Measurements from ENCODE around the gene IRAK3. TPM values are rescaled to one million over a fixed set of nuclear protein-coding genes. Genes with fewer than 3 reads are reported as not detected.

Gene IRAK3
- total RNA-seq, 1 experiment from 2014 or later: 0.12 TPM

- Histone ChIP-seq H3K4me2 (ENCODE audit: low read length) (no peak overlapping the region), H4K20me1 (ENCODE audit: insufficient read depth) (no peaks in the 10 kb centered on the region), H3K27me3 (ENCODE audit: insufficient read depth, low read length) (no peaks in the 10 kb centered on the region), H3K4me1 (ENCODE audit: control insufficient read depth in 1 of 2, insufficient read depth in 2 of 2, low read length in 2 of 2) (no peaks in the 10 kb centered on the region), H2AFZ (ENCODE audit: low read depth, low read length, poor library complexity, severe bottlenecking) (no peak overlapping the region), H3K79me2 (ENCODE audit: insufficient read depth, low read length) (no peaks in the 10 kb centered on the region), H3K4me3 (replicated peaks in 1 of 2; ENCODE audit: low read depth in 1 of 2, low read length in 2 of 2) (no peak overlapping the region), H3K9me2 (ENCODE audit: insufficient read depth) (no peaks in the 10 kb centered on the region), H3K9me3 (ENCODE audit: control insufficient read depth in 1 of 2, insufficient read depth in 1 of 2, low read depth in 1 of 2, low read length in 2 of 2) (no peaks in the 10 kb centered on the region), H3K36me3 (ENCODE audit: control insufficient read depth in 1 of 2, insufficient read depth in 2 of 2, low read length in 2 of 2) (no peaks in the 10 kb centered on the region), H3K27ac (ENCODE audit: low read depth, low read length) (no peak overlapping the region), H3K9ac (ENCODE audit: low read length) (no peak overlapping the region)
- ATAC-seq (no peak), DNase-seq (ENCODE audit: low read depth, low spot score) (no peak)
- no TSS peak for BruUV-seq (replicated peaks)
- ChIA-PET CTCF (no interaction called here), RAD21 (ENCODE audit: low non-redundant PET in 1 of 2, low total read pairs in 2 of 2, uncharacterized antibody in 2 of 2, unreplicated experiment in 2 of 2) (no interaction called here), POLR2A (interaction anchor here (0.8 kb wide), 1 partner anchor 18 kb away, joined by 3 read pairs; the partner anchor contains the start of gene TMBIM4)
- no peak for TF ChIP-seq CEBPB (IDR thresholded peaks at IDR 0.05; ENCODE audit: low read depth)
- no peak for TF ChIP-seq CBX3 (IDR thresholded peaks at IDR 0.05; ENCODE audit: low read depth)
- no peak for TF ChIP-seq SRF (IDR thresholded peaks at IDR 0.05; ENCODE audit: low read depth)
- intact Hi-C loops (cut with micrococcal nuclease): no loop called here
Measured at GRCh38 chr12:66187036-66187435, 2.0 kb upstream of the IRAK3 start.

GRCh38 chr12:66187821-66188220 is 1.2 kb upstream of the IRAK3 start:
- H3K9me3 ChIP-seq (ENCODE audit: control insufficient read depth in 1 of 2, insufficient read depth in 1 of 2, low read depth in 1 of 2, low read length in 2 of 2): no peaks in the 10 kb centered on the region
- no peak overlapping the region for H2AFZ ChIP-seq (ENCODE audit: low read depth, low read length, poor library complexity, severe bottlenecking)
- DNase-seq (ENCODE audit: low read depth, low spot score) (no peak), ATAC-seq (no peak)
- H3K4me2 ChIP-seq (ENCODE audit: low read length): no peak overlapping the region
- H3K27me3 ChIP-seq (ENCODE audit: insufficient read depth, low read length): no peaks in the 10 kb centered on the region
- ChIA-PET CTCF (no interaction called here), RAD21 (ENCODE audit: low non-redundant PET in 1 of 2, low total read pairs in 2 of 2, uncharacterized antibody in 2 of 2, unreplicated experiment in 2 of 2) (no interaction called here), POLR2A (no interaction called here)
- H3K27ac ChIP-seq (ENCODE audit: low read depth, low read length): no peak overlapping the region
- no peaks in the 10 kb centered on the region; the same call in 1 of the 2 replicates for H3K9me2 ChIP-seq (ENCODE audit: insufficient read depth)
- H3K79me2 ChIP-seq (ENCODE audit: insufficient read depth, low read length): no peaks in the 10 kb centered on the region
- TF ChIP-seq JUND (IDR thresholded peaks at IDR 0.05) (no peak), POLR2A (IDR thresholded peaks at IDR 0.05; ENCODE audit: borderline replicate concordance, extremely low read depth, insufficient read depth, insufficient read length) (no peak), REST (IDR thresholded peaks at IDR 0.05; ENCODE audit: low read depth) (no peak), ATF3 (IDR thresholded peaks at IDR 0.05) (no peak), ZFX (IDR thresholded peaks at IDR 0.05) (no peak), ZNF274 (IDR thresholded peaks at IDR 0.05; ENCODE audit: low read depth, low read length) (no peak), CEBPB (IDR thresholded peaks at IDR 0.05; ENCODE audit: low read depth) (no peak), EGR1 (IDR thresholded peaks at IDR 0.05; ENCODE audit: low read depth) (no peak), SRF (IDR thresholded peaks at IDR 0.05; ENCODE audit: low read depth) (no peak), CBX3 (IDR thresholded peaks at IDR 0.05; ENCODE audit: low read depth) (no peak), EZH2 (IDR thresholded peaks at IDR 0.05) (no peak), SP1 (IDR thresholded peaks at IDR 0.05; ENCODE audit: low read depth) (no peak), SIN3A (IDR thresholded peaks at IDR 0.05; ENCODE audit: low read depth) (no peak), ELF1 (IDR thresholded peaks at IDR 0.05; ENCODE audit: borderline replicate concordance, low read depth) (no peak)
- TF ChIP-seq, protein P1, sequence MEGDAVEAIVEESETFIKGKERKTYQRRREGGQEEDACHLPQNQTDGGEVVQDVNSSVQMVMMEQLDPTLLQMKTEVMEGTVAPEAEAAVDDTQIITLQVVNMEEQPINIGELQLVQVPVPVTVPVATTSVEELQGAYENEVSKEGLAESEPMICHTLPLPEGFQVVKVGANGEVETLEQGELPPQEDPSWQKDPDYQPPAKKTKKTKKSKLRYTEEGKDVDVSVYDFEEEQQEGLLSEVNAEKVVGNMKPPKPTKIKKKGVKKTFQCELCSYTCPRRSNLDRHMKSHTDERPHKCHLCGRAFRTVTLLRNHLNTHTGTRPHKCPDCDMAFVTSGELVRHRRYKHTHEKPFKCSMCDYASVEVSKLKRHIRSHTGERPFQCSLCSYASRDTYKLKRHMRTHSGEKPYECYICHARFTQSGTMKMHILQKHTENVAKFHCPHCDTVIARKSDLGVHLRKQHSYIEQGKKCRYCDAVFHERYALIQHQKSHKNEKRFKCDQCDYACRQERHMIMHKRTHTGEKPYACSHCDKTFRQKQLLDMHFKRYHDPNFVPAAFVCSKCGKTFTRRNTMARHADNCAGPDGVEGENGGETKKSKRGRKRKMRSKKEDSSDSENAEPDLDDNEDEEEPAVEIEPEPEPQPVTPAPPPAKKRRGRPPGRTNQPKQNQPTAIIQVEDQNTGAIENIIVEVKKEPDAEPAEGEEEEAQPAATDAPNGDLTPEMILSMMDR (IDR thresholded peaks at IDR 0.05 in 2 of 3, conservative IDR thresholded peaks at IDR 0.05 in 1 of 3; ENCODE audit: borderline replicate concordance in 1 of 3, insufficient read depth in 1 of 3, low read depth in 2 of 3, low read length in 2 of 3): no peak
- H3K4me1 ChIP-seq (ENCODE audit: control insufficient read depth in 1 of 2, insufficient read depth in 2 of 2, low read length in 2 of 2): no peaks in the 10 kb centered on the region
- H4K20me1 ChIP-seq (ENCODE audit: insufficient read depth): no peaks in the 10 kb centered on the region
- intact Hi-C loops (cut with micrococcal nuclease): no loop called here
- no peak overlapping the region for H3K4me3 ChIP-seq (replicated peaks in 1 of 2; ENCODE audit: low read depth in 1 of 2, low read length in 2 of 2)
- no TSS peak for BruUV-seq (replicated peaks)
- no peak overlapping the region for H3K9ac ChIP-seq (ENCODE audit: low read length)
- no peaks in the 10 kb centered on the region for H3K36me3 ChIP-seq (ENCODE audit: control insufficient read depth in 1 of 2, insufficient read depth in 2 of 2, low read length in 2 of 2)
